Activated CD4-positive, alpha-beta T cell treated with anti-CD3 and anti-CD28 coated beads, Interleukin-10, Interleukin-2, amounts not matched to agents 100 ng/mL and 50 ng/mL, durations not matched to agents 16 hours and 8 hours (primary cell): Measurements from ENCODE around the gene PCCA.
"Not testable (repeated sequence)": the region's sequence is repeated elsewhere in the genome, so short reads cannot be mapped to it uniquely, and the experiment has no call there.

Source experiments
- DNase-seq: peaks from one replicate; pipeline ENCODE4 v3.0.0-alpha.2; 2020

The PCCA gene

DNA sequence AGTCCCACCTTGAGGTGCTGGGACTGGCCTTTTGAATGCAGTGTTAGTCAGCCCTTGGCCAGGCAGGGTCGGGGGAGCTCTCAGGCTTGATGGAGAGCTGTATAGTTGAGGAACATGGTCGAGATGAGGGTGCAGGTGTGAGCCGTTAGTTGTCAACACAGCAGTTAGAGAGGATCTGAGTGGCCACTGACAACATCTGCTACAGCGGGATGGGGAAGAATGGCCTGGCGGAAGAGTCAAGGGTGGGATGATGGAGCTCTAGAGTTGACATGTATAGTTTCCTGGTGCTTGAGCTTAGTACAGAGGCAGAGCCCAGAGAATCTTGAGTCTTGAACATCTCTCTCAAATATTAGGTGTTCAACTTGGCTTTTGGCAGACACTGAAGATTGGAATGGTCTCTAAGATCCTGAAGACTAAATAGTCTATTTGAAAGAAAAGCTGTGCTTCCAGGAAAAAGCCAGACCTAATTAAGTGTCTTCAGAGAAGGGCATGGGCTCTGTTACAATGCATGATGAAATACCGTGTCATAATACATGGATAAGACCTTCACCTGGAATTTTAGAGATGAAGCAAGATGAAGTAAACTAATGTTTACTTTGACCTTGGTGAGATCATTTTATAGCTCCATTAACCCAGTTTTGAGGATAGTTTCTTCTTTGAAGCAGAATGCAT lies 9.7 kb downstream of the PCCA start:
- DNase-seq: no peak

DNA sequence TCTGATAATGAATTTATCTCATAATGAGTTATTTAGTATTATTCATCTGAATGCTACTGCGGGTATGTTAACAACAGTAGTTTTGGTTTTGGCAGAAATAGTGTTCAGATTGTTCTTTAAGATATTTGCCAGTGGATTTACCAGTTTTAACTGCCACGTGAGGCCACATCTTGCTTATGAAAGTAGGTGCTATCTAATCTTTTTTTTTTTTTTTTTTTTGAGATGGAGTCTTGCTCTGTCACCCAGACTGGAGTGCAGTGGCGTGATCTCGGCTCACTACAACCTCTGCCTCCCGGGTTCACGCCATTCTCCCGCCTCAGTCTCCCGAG lies 10.2 kb downstream of the PCCA start:
- DNase-seq: not testable (repeated sequence)

GRCh38 chr13:100100115-100100879 lies 11.4 kb downstream of the PCCA start:
- no peak for DNase-seq

- DNase-seq: no peak
These were observed 13.1 kb downstream of the PCCA start for GRCh38 chr13:100102042-100102441.

- DNase-seq: no peak
These were observed 17.1 kb downstream of the PCCA start for GRCh38 chr13:100106005-100106404.

- DNase-seq: no peak
These were observed 17.8 kb downstream of the PCCA start for GRCh38 chr13:100106705-100107104.

- DNase-seq: no peak
These were observed 20.1 kb downstream of the PCCA start for GRCh38 chr13:100108913-100109507.

GRCh38 chr13:100110269-100110668 lies 21.4 kb downstream of the PCCA start:
- no peak for DNase-seq

DNA sequence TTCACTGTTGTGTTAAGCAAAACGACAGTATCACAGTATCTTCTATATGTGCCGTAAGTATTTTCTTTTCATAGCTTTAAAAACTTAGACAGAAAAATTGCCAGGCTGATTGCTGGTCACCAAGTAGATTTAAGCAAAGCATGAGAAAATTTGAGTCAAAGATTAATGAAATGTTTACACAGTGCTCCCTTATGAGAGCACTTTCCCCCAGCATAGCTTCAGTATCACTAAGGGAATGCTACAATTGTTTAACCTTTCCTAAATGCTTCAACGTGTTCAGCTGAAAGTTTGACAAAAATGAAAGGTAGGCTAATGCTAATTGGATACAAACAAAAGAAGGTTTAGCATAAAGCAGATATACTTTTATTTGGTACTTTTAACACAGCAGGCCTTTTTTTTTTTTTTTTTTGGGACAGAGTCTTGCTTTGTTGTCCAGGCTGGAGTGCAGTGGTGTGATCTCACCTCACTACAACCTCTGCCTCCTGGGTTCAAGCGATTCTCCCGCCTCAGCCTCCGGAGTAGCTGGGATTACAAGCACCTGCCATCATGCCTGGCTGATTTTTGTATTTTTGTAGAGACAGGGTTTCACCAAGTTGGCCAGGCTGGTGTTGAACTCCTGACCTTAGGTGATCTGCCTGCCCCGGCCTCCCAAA lies 23.4 kb downstream of the PCCA start:
- DNase-seq: no peak

GRCh38 chr13:100115693-100116254 lies 26.9 kb downstream of the PCCA start:
- DNase-seq: peak; percentile 7

DNA sequence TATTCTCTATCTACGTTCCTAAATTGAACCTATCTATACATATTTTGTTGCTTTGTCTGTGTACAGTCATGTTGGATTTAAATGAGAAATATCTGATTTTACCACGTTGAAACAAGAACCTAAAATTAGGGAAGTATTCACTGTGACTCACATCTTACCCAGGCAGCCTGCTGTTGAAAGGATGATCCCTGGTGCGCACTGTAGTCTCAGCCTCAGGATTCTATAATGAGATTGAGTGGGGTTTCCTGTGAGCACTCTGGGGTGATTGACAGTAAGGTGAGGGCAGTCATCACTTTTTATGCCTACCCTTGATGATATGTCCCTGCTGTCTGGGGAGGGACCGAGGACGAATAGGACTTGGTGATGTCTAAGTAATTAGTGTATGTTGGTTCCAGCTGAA lies 35.4 kb downstream of the PCCA start:
- no peak for DNase-seq

DNA sequence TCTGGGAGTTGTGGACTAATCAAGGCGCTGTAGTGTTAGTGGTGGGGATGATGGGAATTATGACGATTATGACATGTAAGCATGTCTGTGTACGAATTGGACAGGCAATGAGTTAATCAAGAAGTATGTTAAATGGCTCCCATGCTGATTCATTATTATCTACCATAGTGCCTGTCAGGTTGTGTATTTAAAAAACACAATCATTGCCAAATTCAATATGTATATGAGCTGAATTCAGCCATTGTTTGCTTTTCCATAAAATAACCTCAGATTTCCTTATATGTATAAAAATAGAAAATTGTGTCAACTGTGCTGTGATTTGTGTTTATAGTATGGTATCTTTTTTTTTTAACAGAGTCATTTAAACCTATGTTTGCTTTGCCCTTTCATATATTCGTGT lies 37.1 kb downstream of the PCCA start:
- no peak for DNase-seq

DNA sequence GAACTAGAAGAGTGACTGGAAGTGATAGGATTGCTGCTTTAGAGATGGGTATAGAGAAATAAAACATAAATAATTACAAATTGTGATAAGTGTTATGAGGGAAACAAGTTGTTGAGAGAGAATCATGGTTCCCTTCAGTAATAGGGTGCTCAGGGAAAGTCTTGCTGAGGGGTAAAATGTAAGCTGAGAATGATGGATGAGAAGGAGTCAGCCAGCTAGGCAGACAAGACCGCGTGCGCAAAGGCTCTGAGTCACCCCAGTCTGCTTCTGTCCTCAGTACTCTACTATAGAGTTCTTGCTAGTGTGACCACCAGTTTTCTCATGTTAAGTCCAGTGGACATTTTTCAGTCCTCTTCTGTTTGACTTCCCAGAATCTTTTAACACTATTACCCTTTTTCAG lies 39.5 kb downstream of the PCCA start:
- no peak for DNase-seq

GRCh38 chr13:100128838-100129237 lies 39.9 kb downstream of the PCCA start:
- DNase-seq: no peak

DNA sequence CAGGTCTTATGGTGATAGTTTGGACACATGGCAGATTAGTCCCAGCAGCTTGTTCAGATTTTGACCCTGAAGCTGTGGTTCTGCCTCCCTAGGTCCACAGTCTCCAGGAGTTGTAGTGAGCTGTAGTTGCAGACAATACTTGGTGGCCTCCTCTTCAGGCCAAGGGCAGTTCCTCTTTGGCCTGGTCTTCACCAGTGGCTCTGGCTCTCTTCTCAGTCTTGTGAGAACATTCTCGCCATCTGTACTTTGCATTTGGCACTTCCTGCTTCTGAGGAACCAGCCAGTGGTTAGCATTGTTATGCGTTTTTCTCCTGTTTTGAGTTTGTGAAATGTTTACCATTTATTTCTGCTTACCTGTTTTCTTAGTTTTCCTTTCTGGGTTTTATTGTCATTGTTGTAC lies 40.7 kb downstream of the PCCA start:
- DNase-seq: peak; percentile 25

DNA sequence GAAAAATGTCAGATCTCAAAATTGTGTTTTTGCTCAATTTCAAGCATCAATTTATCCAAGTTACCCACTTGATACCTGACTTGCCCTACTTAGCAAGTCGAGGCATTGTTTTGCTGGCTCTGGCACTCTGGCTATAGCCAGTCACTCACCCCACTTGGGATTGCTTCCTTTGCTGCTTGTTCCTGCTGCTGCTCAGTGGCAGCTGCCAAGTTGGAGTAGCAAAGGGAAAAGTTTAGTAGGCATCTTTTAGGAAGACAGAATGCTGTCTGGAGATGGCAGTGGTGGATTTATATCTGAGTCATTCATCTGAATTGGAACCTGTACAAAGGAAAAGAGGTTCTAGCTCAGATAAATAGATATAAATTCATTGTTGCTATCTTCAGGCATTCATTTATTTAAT lies 41.2 kb downstream of the PCCA start:
- DNase-seq: no peak

- DNase-seq: no peak
These were observed 42.1 kb downstream of the PCCA start for GRCh38 chr13:100130930-100131511.

DNA sequence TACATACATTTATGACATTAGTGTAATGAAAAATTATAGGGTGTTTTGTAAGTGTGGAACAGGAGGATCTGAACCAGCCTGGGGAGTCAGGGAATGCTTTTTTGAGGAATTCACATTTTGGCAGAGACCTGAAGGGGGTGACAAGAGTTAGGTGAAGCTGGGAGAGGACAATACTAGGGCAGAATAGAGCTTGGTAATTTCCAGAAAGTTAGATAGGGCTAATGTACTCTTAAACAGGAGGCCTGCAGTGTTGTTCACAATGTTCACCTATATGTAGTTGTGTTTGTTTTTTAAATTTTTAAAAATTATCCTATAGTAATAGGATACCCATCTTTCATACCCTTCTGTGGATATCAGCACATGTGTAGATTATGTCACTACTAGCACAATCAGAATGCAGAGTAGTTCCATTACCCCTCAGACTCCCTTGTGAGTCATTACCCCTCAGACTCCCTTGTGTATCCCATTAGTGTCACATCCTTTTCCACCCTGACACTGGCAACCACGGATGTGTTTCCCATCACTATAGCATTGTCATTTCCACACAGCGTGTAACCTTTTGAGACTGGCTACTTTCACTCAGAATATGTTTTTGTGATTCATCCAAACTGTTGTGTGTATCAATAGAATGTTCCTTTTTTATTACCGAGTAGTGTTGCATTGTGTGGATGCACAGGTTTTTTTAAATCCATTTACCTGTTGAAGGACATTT lies 43.1 kb downstream of the PCCA start:
- peak; percentile 54 for DNase-seq

DNA sequence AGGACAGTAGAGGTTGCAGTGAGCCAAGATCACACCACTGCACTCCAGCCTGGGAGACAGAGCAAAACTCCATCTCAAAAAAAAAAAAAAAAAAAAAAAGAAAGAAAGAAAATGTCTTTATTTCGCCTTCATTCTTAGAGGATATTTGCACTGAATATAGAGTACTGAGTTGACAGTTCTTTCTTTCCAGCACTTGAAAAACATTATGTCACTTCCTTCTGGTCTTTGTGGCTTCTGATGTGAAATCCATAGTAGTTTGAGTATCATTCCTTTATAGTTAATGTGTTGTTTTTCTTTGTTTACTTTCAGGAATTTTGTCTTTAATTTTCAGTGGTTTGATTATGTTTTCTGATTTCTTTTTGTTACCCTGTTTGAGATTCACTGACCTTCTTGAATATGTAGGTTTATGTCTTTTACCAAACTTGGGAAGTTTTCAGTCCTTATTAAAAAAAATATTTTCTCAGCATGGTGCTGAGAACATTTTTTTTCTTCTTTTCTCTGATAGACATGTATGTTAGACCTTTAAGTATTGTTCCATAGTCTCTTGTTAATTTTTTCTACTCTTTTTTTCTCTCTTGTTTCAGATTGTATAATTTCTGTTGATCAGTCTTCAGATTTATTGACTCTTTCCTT lies 50.1 kb downstream of the PCCA start:
- no peak for DNase-seq

DNA sequence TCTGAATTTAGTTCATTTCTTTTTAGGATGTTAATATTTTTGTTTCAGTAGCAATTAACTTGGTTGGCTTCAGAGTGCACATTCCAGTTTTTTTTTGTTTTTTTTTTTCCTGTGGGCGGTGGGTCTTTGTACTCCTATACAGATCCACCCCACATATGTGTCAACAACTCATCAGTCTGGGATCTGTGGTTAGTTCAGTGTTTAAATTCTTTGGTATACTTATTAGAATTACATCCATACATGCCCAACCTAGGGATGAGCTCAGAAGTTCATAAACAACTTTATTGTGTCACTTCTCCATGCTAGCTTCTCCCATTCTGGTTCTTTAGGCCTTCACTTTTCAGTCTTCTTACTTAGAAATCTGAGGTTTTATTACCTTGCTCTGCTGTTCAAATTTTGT lies 50.9 kb downstream of the PCCA start:
- DNase-seq: no peak

DNA sequence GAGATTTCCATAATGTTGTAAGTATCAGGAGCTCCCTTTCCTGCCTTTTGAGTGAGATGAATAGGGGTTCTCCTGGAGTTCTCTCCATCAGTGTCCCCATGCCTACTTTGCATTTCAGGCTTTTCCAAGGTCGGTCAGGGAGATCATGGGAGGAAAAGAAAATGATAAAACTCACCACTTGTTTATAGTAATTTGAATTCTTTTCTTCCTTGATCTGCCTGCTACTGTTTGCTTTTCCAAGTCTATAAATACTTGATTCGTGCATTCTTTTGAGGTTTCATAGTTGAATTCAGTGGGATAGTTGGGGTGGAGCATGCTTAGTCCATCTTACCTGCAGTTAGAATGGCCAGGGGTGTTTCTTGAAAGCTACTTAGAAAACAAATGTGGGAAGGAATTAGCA lies 51.5 kb downstream of the PCCA start:
- DNase-seq: no peak

GRCh38 chr13:100141461-100141961 lies 52.6 kb downstream of the PCCA start:
- not testable (repeated sequence) for DNase-seq
